HepG2 (cell line): ENCODE data around the gene ERLIN1. TPM values are rescaled to one million over a fixed set of nuclear protein-coding genes. Genes with fewer than 3 reads are reported as not detected.
A peak's percentile ranks its signal among the peaks of the same experiment; 100 is the strongest.

Experiments used
- ARNT ChIP-seq: fragments of 450-650 bp; IDR thresholded peaks from 2 replicates; pipeline ENCODE4 v1.6.1; 2017
- ATM ChIP-seq: fragments of 450-650 bp; IDR thresholded peaks from 2 replicates; pipeline ENCODE4 v1.7.1; 2017; ENCODE audit warnings: mild to moderate bottlenecking, borderline replicate concordance
- CBFB ChIP-seq: sonication (generic); formaldehyde crosslinking; IDR thresholded peaks from 2 replicates; pipeline ENCODE4 v1.4.0; 2020; ENCODE audit warnings: missing genetic modification reagents
- CENPX ChIP-seq: sonication (generic); formaldehyde crosslinking; IDR thresholded peaks from 2 replicates; pipeline ENCODE4 v1.9.0; 2021; ENCODE audit warnings: mild to moderate bottlenecking, missing genetic modification reagents, moderate library complexity
- EEA1 ChIP-seq: sonication (generic); formaldehyde crosslinking; IDR thresholded peaks from 2 replicates; pipeline ENCODE4 v1.5.1; 2020; ENCODE audit warnings: mild to moderate bottlenecking, missing genetic modification reagents, borderline replicate concordance
- FLYWCH1 ChIP-seq: sonication (generic); formaldehyde crosslinking; IDR thresholded peaks from 2 replicates; pipeline ENCODE4 v1.8.1; 2023; ENCODE audit warnings: mild to moderate bottlenecking, missing genetic modification reagents
- HNRNPUL1 ChIP-seq: fragments of 200-400 bp; formaldehyde crosslinking; IDR thresholded peaks from 2 replicates; pipeline ENCODE4 v1.6.1; 2017; ENCODE audit warnings: low read depth, mild to moderate bottlenecking, low read length, moderate library complexity
- MZF1 ChIP-seq: sonication (generic); formaldehyde crosslinking; IDR thresholded peaks from 2 replicates; pipeline ENCODE4 v1.8.1; 2023; ENCODE audit warnings: mild to moderate bottlenecking, missing genetic modification reagents, borderline replicate concordance
- NCOA1 ChIP-seq: sonication (generic); formaldehyde crosslinking; IDR thresholded peaks from 2 replicates; pipeline ENCODE4 v1.9.0; 2021; ENCODE audit warnings: missing genetic modification reagents
- NFE2 ChIP-seq: sonication (generic); formaldehyde crosslinking; IDR thresholded peaks from 2 replicates; pipeline ENCODE4 v1.4.0; 2020; ENCODE audit warnings: missing genetic modification reagents
- NR0B2 ChIP-seq: sonication (generic); formaldehyde crosslinking; IDR thresholded peaks from 2 replicates; pipeline ENCODE4 v1.4.0; 2020; ENCODE audit warnings: mild to moderate bottlenecking, missing genetic modification reagents
- TBP ChIP-seq: sonication (generic); formaldehyde crosslinking; IDR thresholded peaks from 2 replicates; pipeline ENCODE4 v1.5.0; 2020; ENCODE audit warnings: missing genetic modification reagents
- TBX2 ChIP-seq: sonication (generic); formaldehyde crosslinking; IDR thresholded peaks from 2 replicates; pipeline ENCODE4 v1.5.0; 2020; ENCODE audit warnings: missing genetic modification reagents, mild to moderate bottlenecking, borderline replicate concordance
- TERF1 ChIP-seq: sonication (generic); formaldehyde crosslinking; IDR thresholded peaks from 2 replicates; pipeline ENCODE4 v1.8.0; 2022; ENCODE audit warnings: mild to moderate bottlenecking, missing genetic modification reagents, moderate library complexity
- TGIF2 ChIP-seq: IDR thresholded peaks from 2 replicates; pipeline ENCODE4 v1.6.1; 2016; ENCODE audit warnings: control low read depth, missing compliant biosample characterization
- ZBTB21 ChIP-seq: sonication (generic); formaldehyde crosslinking; IDR thresholded peaks from 2 replicates; pipeline ENCODE4 v1.4.0; 2020; ENCODE audit warnings: missing genetic modification reagents
- ZBTB7A ChIP-seq: sonication (generic); formaldehyde crosslinking; IDR thresholded peaks from 2 replicates; pipeline ENCODE4 v1.8.0; 2022; ENCODE audit warnings: mild to moderate bottlenecking, missing genetic modification reagents
- ZFP82 ChIP-seq: sonication (generic); formaldehyde crosslinking; IDR thresholded peaks from 2 replicates; pipeline ENCODE4 v1.5.1; 2020; ENCODE audit warnings: mild to moderate bottlenecking, missing genetic modification reagents, borderline replicate concordance
- ZNF598 ChIP-seq: sonication (generic); formaldehyde crosslinking; IDR thresholded peaks from 2 replicates; pipeline ENCODE4 v1.5.1; 2020; ENCODE audit warnings: mild to moderate bottlenecking, missing genetic modification reagents, borderline replicate concordance
- ZNF766 ChIP-seq: sonication (generic); formaldehyde crosslinking; IDR thresholded peaks from 2 replicates; pipeline ENCODE4 v1.5.0; 2020; ENCODE audit warnings: missing genetic modification reagents, borderline replicate concordance
- ZNF784 ChIP-seq: sonication (generic); formaldehyde crosslinking; IDR thresholded peaks from 2 replicates; pipeline ENCODE4 v1.5.1; 2020; ENCODE audit warnings: missing genetic modification reagents, mild to moderate bottlenecking, borderline replicate concordance
- ZNF790 ChIP-seq: sonication (generic); formaldehyde crosslinking; IDR thresholded peaks from 2 replicates; pipeline ENCODE4 v1.8.0; 2022; ENCODE audit warnings: missing genetic modification reagents, mild to moderate bottlenecking, borderline replicate concordance
- ZNF800 ChIP-seq: sonication (generic); formaldehyde crosslinking; IDR thresholded peaks from 2 replicates; pipeline ENCODE4 v1.4.0; 2020; ENCODE audit warnings: missing genetic modification reagents
- ZSCAN31 ChIP-seq: sonication (generic); formaldehyde crosslinking; IDR thresholded peaks from 2 replicates; pipeline ENCODE4 v1.5.0; 2020; ENCODE audit warnings: low read depth, mild to moderate bottlenecking, missing genetic modification reagents
- polyA plus RNA-seq, 8 experiments: library from polyadenylated mRNA; depleted of rRNA in 3 of 8; stranded (reverse) in 7 of 8; unstranded in 1 of 8; fragments of >200 nt; fragmentation: Illumina TruSeq in 4 of 8; extraction: Trizol in 4 of 8; gene quantifications; 2 replicates each; pipeline versions ENCODE4 v1.2.1 to v1.2.3, GENCODE V29; 2011 to 2016; ENCODE audit warnings: low read depth in 4 of 8, missing spikeins in 1 of 8, mixed read lengths in 1 of 8; ENCODE audit not compliant: insufficient read depth in 1 of 8
- total RNA-seq, 5 experiments: library from RNA; depleted of rRNA; stranded (reverse); fragments of >200 nt; fragmentation: Illumina TruSeq; extraction: Trizol; gene quantifications; 2 replicates each; pipeline ENCODE4 v1.2.3, GENCODE V29; 2016; ENCODE audit warnings: low read depth in 1 of 5

Gene ERLIN1
- total and polyA plus RNA-seq, 2 of the 13 experiments (the other 11 are each of a cell fraction or from before 2014, with no cell fraction given): 56.8 to 69.3 TPM

GRCh38 chr10:100185364-100186252 is at the start of gene ERLIN1 (continued):
- TF ChIP-seq CENPX (no peak), ZNF598 (CRISPR knock-in tag) (0 out of 2 replicates have a peak, but pooled peaks have one; percentile 39), MZF1 (no peak), ZNF766 (peak; percentile 91), TGIF2 (CRISPR knock-in tag) (no peak), ZSCAN31 (CRISPR knock-in tag) (peak; percentile 82), TBX2 (CRISPR knock-in tag) (peak; percentile 72; the same call in 1 of the 2 replicates), ZNF800 (CRISPR knock-in tag) (no peak), ZBTB7A (CRISPR knock-in tag) (0 out of 2 replicates have a peak, but pooled peaks have one; percentile 38), NFE2 (no peak), NR0B2 (peak; percentile 94), ATM (no peak), CBFB (peak; percentile 57), NCOA1 (no peak), EEA1 (CRISPR knock-in tag) (peak; percentile 43; the same call in 1 of the 2 replicates), ZNF784 (peak; percentile 92), HNRNPUL1 (no peak; the same call in 1 of the 2 replicates), TERF1 (CRISPR knock-in tag) (0 out of 2 replicates have a peak, but pooled peaks have one; percentile 8), ZBTB21 (CRISPR knock-in tag) (0 out of 2 replicates have a peak, but pooled peaks have one; percentile 10), TBP (CRISPR knock-in tag) (0 out of 2 replicates have a peak, but pooled peaks have one; percentile 49), FLYWCH1 (CRISPR knock-in tag) (no peak), ZFP82 (CRISPR knock-in tag) (peak; percentile 94; the same call in 1 of the 2 replicates), ZNF790 (0 out of 2 replicates have a peak, but pooled peaks have one; percentile 62), ARNT (no peak)
